ENCODE results near the gene TRMT10A. TPM values are rescaled to one million over a fixed set of nuclear protein-coding genes. Genes with fewer than 3 reads are reported as not detected.

Gene TRMT10A
- total and polyA plus RNA-seq, 2 of the 13 experiments (the other 11 are each of a cell fraction or from before 2014, with no cell fraction given) = 3.9 to 12.6 TPM

DNA sequence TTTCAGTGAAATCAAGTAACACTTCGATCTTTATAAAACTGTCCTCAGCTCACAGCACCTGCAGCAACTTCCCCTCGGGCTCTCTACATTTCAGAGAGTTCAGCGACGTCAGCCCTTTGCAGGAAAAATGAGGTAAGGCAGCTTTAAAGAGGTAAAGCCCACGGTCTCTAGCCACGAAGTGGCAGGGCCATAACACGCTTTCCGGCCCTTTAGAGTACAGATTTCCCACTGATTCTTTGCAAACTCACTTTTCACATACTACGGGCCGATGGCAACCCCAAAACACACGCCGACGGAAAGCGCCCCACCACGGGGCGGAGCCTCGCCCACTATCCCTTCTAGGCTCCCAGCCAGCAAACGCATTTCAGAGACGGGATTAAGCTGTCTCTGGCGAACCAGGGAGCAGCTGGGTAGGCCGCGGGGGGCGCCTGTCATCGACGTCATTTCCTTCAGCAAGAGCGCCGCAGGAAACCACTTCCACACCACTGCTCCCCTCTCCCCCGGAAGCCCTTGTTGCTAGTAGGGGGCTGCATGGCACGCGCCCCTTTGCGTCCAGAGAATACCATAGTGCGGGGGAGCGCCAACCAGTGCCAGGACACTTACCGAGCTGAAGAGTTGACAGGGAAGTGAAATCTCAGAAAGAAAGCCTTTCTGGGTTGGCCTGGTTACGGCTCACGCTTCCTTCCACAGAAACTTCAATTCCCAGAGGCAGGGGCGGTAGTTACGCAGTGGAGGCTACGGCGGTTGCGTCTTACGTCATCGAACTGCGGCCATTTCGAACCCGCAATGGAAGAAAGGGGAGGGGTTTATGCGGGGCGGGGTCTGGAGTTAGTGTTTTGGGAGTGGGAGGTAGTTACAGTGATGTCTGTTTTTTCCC lies at the start of gene TRMT10A (continued):
- TF ChIP-seq SNAPC4 (CRISPR knock-in tag; IDR thresholded peaks at IDR 0.05) (0 out of 2 replicates have a peak, but pooled peaks have one; percentile 37), ARNTL (CRISPR knock-in tag; IDR thresholded peaks at IDR 0.05) (peak; percentile 41; the same call in 1 of the 2 replicates), ZNF496 (CRISPR knock-in tag; IDR thresholded peaks at IDR 0.05; ENCODE audit: insufficient replicate concordance) (no peak), SP1 (IDR thresholded peaks at IDR 0.05) (no peak), SP1 (CRISPR knock-in tag; IDR thresholded peaks at IDR 0.05) (peak; percentile 69), HDAC1 (CRISPR knock-in tag; IDR thresholded peaks at IDR 0.05) (peak; percentile 72), MEF2D (CRISPR knock-in tag; IDR thresholded peaks at IDR 0.05) (0 out of 2 replicates have a peak, but pooled peaks have one; percentile 53), ZFP36L1 (CRISPR knock-in tag; IDR thresholded peaks at IDR 0.05) (0 out of 2 replicates have a peak, but pooled peaks have one; percentile 8), ZNF251 (CRISPR knock-in tag; IDR thresholded peaks at IDR 0.05) (no peak), HNRNPLL (IDR thresholded peaks at IDR 0.05; ENCODE audit: low read depth, low read length, poor library complexity, severe bottlenecking) (peak; percentile 98), SMAD9 (CRISPR knock-in tag; IDR thresholded peaks at IDR 0.05) (no peak), ARID2 (CRISPR knock-in tag; IDR thresholded peaks at IDR 0.05; ENCODE audit: borderline replicate concordance) (no peak), ZSCAN20 (CRISPR knock-in tag; IDR thresholded peaks at IDR 0.05; ENCODE audit: borderline replicate concordance) (no peak), ZUFSP (CRISPR knock-in tag; IDR thresholded peaks at IDR 0.05; ENCODE audit: borderline replicate concordance) (no peak), ZNF143 (CRISPR knock-in tag; IDR thresholded peaks at IDR 0.05) (peak; percentile 92), KAT2B (IDR thresholded peaks at IDR 0.05; ENCODE audit: borderline replicate concordance, low read depth, low read length) (no peak), CREB1 (IDR thresholded peaks at IDR 0.05) (peak; percentile 94), CREB1 (CRISPR knock-in tag; IDR thresholded peaks at IDR 0.05) (peak; percentile 99)

Data from HepG2 (cell line).